Heart left ventricle (tissue), 16 donors: ENCODE data around the gene PCDHGA1. TPM values are rescaled to one million over a fixed set of nuclear protein-coding genes. Genes with fewer than 3 reads are reported as not detected.

Source experiments
- ATAC-seq, 4 donors: fragments of 200-7000 bp; cut with Tn5 transposase; one replicate each; pipeline ENCODE4 v1.9.1; 2020 to 2022; ENCODE audit warnings: moderate library complexity in 4 of 4, mild to moderate bottlenecking in 3 of 4, moderate number of reproducible peaks in 1 of 4
- DNase-seq, 5 donors: peaks; one replicate each; pipeline ENCODE4 v3.0.0-alpha.2; 2020
- H3K27ac ChIP-seq, 12 donors: fragments of 200-600 bp; sonication (generic) in 4 of 12; one replicate each; pipeline versions ENCODE4 v1.5.0 to v1.8.0; 2016 to 2022; ENCODE audit warnings: mild to moderate bottlenecking in 2 of 12
- H3K27me3 ChIP-seq, 9 donors: fragments of 200-600 bp; sonication (generic) in 2 of 9; one replicate each; pipeline versions ENCODE4 v1.5.1 to v1.8.0; 2016 to 2022; ENCODE audit warnings: mild to moderate bottlenecking in 3 of 9
- H3K36me3 ChIP-seq, 9 donors: fragments of 200-600 bp; sonication (generic) in 2 of 9; one replicate each; pipeline versions ENCODE4 v1.5.0 to v1.8.0; 2018 to 2022; ENCODE audit warnings: mild to moderate bottlenecking in 2 of 9
- H3K4me1 ChIP-seq, 12 donors: fragments of 200-600 bp; sonication (generic) in 4 of 12; one replicate each; pipeline versions ENCODE4 v1.5.0 to v1.8.0; 2016 to 2022; ENCODE audit warnings: mild to moderate bottlenecking in 3 of 12
- H3K4me3 ChIP-seq, 12 donors: fragments of 200-600 bp; sonication (generic) in 4 of 12; one replicate each; pipeline versions ENCODE4 v1.5.0 to v1.8.0; 2017 to 2022; ENCODE audit warnings: mild to moderate bottlenecking in 9 of 12, moderate library complexity in 4 of 12
- H3K9me3 ChIP-seq, 12 donors: fragments of 200-600 bp; sonication (generic) in 4 of 12; one replicate each; pipeline versions ENCODE4 v1.5.0 to v1.8.0; 2016 to 2022; ENCODE audit warnings: mild to moderate bottlenecking in 1 of 12
- POLR2A ChIP-seq, 2 donors: fragments of 450-650 bp; IDR thresholded peaks; one replicate each; pipeline ENCODE4 v1.6.1; 2017; ENCODE audit warnings: antibody characterized with exemption in 2 of 2, mild to moderate bottlenecking in 2 of 2, moderate library complexity in 2 of 2
- WGBS, 4 donors: extraction: QIAGEN DNeasy Blood & Tissue Kit in 2 of 4; methylation state at CpG; one replicate each; pipeline versions ENCODE4 v1.1.5 to v1.1.7; 2013 to 2018; 5-methylcytosine and 5-hydroxymethylcytosine counted together
- intact Hi-C, 10 donors: fragments of 100-400 bp; cut with DNase I; formaldehyde crosslinking; loops; one replicate each; pipeline versions ENCODE4 v1.11.1 to v1.14.2; 2022
- polyA plus RNA-seq, 2 donors: library from polyadenylated mRNA; stranded (reverse); fragments of 200-250 nt; gene quantifications; one replicate each; pipeline ENCODE4 v1.2.3, GENCODE V29; 2013
- total RNA-seq, 9 donors: library from RNA; depleted of rRNA in 2 of 9; stranded (reverse); fragments of >200 nt in 2 of 9; fragmentation: NEBNext Ultra II Directional in 3 of 9; extraction: Animal tissue kit (Norgen Biotek cat#: 25700) in 3 of 9; gene quantifications; one replicate each; pipeline versions ENCODE4 v1.1.0 to v1.2.4, GENCODE V29; 2016 to 2023
- TF ChIP-seq, protein P1 (sequence below), 12 donors: fragments of 200-600 bp; sonication (generic) in 4 of 12; IDR thresholded peaks; one replicate each; pipeline versions ENCODE4 v1.5.0 to v1.8.0; 2018 to 2022; ENCODE audit warnings: antibody characterized with exemption in 12 of 12, mild to moderate bottlenecking in 5 of 12
- donor health status: ischemic (EF 13 %, LVEDD 7.1; RV severe dilation, severe dysfunction).
- donor health status: healthy with polysubstance abuse.
- donor health status: DM: no; HTN: yes; CAD: no.
- donor health status: DM: no; HTN: no; CAD: no.
- donor health status: ischemic (EF 25% LVEDD 6.9; RV normal size, moderate dysfunction).
- donor health status: ischemic (EF 25% LVEDD 5.7; RV mildly dilated, moderate dysfunction).
- donor health status: healthy.
- donor health status: DM: yes; HTN: yes; CAD: no.
- donor health status: ischemic (EF 35%, LVEDD 5.7; RV mildly dilated, moderate dysfunction).
- donor health status: nonischemic (EF 11% LVEDD 7.7; RV severe dilation, severe dysfunction).
- donor health status: DM: yes; HTN: yes; CAD: no.
- donor health status: PGD.
- donor health status: ischemic (EF 29% LVEDD 5.4; RV normal size, mild dysfunction).
- donor health status: nonischemic (EF 23%, LVEDD 6.1; RV moderate dilation, normal function).

Gene PCDHGA1
- total and polyA plus RNA-seq, 11 donors, result 1.3 to 4.9 (median 3.1) TPM

DNA sequence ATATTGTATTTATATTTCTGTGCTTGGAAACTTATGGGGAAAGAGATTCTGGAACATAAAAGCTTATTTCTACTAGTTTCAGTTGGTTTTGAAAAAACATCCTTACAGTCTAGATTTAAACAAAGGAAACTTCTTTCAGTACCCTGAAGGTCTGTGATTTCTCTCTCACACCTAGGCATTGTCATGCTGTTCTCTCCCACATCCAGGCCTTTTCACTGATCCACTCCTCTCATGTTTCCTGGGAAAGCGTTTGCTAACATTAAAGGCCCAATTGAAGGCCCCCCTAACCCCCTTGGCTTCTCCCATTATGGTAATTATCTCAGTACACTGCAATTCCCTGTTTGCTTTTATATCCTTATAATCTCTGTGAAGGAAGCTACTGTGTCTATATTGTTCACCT, 12.5 kb downstream of the PCDHGA1 start:
- H3K9me3 ChIP-seq, result peaks cover 0 to 97% (median 47%) of the 10 kb centered on the region in 12 donors
- peak overlapping the region; percentile 55 to 82 (median 72) for H3K27ac ChIP-seq
- intact Hi-C loops, result loop anchor here in 3 of 10 donors (5.0 to 10.0 kb wide), 4 partner anchors 62 to 220 kb away; partner anchors contain the start of genes PCDHGA9 (in 1 of the 3) and PCDHGB6 (in 1 of the 3)
- peak; percentile 50 to 69 (median 59) for ATAC-seq
- H3K27me3 ChIP-seq, result peaks cover 0 to 28% (median 0%) of the 10 kb centered on the region in 9 donors
- DNase-seq, result no peak
- peaks cover 0 to 10% (median 0%) of the 10 kb centered on the region in 12 donors for H3K4me1 ChIP-seq
- peaks cover 0 to 4% (median 0%) of the 10 kb centered on the region in 9 donors for H3K36me3 ChIP-seq
- 16 to 21% (median 17%) methylated on average over 1 of the region's 1 CpG for WGBS, 4 donors
- TF ChIP-seq, protein P1, sequence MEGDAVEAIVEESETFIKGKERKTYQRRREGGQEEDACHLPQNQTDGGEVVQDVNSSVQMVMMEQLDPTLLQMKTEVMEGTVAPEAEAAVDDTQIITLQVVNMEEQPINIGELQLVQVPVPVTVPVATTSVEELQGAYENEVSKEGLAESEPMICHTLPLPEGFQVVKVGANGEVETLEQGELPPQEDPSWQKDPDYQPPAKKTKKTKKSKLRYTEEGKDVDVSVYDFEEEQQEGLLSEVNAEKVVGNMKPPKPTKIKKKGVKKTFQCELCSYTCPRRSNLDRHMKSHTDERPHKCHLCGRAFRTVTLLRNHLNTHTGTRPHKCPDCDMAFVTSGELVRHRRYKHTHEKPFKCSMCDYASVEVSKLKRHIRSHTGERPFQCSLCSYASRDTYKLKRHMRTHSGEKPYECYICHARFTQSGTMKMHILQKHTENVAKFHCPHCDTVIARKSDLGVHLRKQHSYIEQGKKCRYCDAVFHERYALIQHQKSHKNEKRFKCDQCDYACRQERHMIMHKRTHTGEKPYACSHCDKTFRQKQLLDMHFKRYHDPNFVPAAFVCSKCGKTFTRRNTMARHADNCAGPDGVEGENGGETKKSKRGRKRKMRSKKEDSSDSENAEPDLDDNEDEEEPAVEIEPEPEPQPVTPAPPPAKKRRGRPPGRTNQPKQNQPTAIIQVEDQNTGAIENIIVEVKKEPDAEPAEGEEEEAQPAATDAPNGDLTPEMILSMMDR (IDR thresholded peaks at IDR 0.05), result no peak
- TF ChIP-seq POLR2A (IDR thresholded peaks at IDR 0.05), result no peak
- peak overlapping the region in 10 of 12 donors; percentile 21 to 61 (median 46) for H3K4me3 ChIP-seq

- ATAC-seq, result peak; percentile 58 to 63 (median 62)
- intact Hi-C loops, result loop anchor here in 3 of 10 donors (5.0 to 10.0 kb wide), 4 partner anchors 61 to 219 kb away; partner anchors contain the start of genes PCDHGA9 (in 1 of the 3) and PCDHGB6 (in 1 of the 3)
- peak in 2 of 5 donors; percentile 46 to 56 for DNase-seq
- 17 to 22% (median 19%) methylated on average over 9 of the region's 9 CpGs for WGBS, 4 donors
- TF ChIP-seq, protein P1 (IDR thresholded peaks at IDR 0.05), result peak; percentile 34 to 61 (median 54)
- TF ChIP-seq POLR2A (IDR thresholded peaks at IDR 0.05), result no peak
- peaks cover 0 to 8% (median 0%) of the 10 kb centered on the region in 12 donors for H3K4me1 ChIP-seq
- H3K9me3 ChIP-seq, result peaks cover 0 to 97% (median 46%) of the 10 kb centered on the region in 12 donors
- H3K27ac ChIP-seq, result peak within 1 kb of the TSS; percentile 57 to 82 (median 72)
- peaks cover 0 to 28% (median 0%) of the 10 kb centered on the region in 9 donors for H3K27me3 ChIP-seq
- H3K36me3 ChIP-seq, result peaks cover 0 to 7% (median 0%) of the 10 kb centered on the region in 9 donors
- H3K4me3 ChIP-seq, result peak within 1 kb of the TSS in 11 of 12 donors; percentile 32 to 64 (median 50)
Measured at GRCh38 chr5:141343242-141343952, 13.1 kb downstream of the PCDHGA1 start, which contains the start of gene PCDHGA3. Gene PCDHGA3 (plus strand): TSS chr5:141343829. CDS start chr5:141344034, 205 bp downstream.

- peaks cover 0 to 97% (median 43%) of the 10 kb centered on the region in 12 donors for H3K9me3 ChIP-seq
- intact Hi-C loops, result loop anchor here in 3 of 10 donors (5.0 to 10.0 kb wide), 4 partner anchors 61 to 218 kb away; partner anchors contain the start of genes PCDHGA9 (in 1 of the 3) and PCDHGB6 (in 1 of the 3)
Measured at GRCh38 chr5:141343953-141344463, 13.7 kb downstream of the PCDHGA1 start.

More at GRCh38 chr5:141343953-141344463, 13.7 kb downstream of the PCDHGA1 start:
- 18 to 22% (median 20%) methylated on average over 28 to 31 of the region's 31 CpGs for WGBS, 4 donors
- Histone ChIP-seq H3K36me3 (peaks cover 0 to 7% (median 0%) of the 10 kb centered on the region in 9 donors), H3K4me3 (peak overlapping the region in 11 of 12 donors; percentile 32 to 64 (median 50)), H3K27me3 (peaks cover 0 to 25% (median 0%) of the 10 kb centered on the region in 9 donors), H3K4me1 (peaks cover 0 to 8% (median 0%) of the 10 kb centered on the region in 12 donors), H3K27ac (peak overlapping the region; percentile 55 to 82 (median 72))
- DNase-seq, result no peak
- ATAC-seq, result peak in 3 of 4 donors; percentile 13 to 46 (median 35)
- TF ChIP-seq, protein P1 (IDR thresholded peaks at IDR 0.05), result no peak
- TF ChIP-seq POLR2A (IDR thresholded peaks at IDR 0.05), result no peak
